CD4-positive, alpha-beta T cell treated with Interferon gamma for 1 hour (primary cell): ENCODE measurements around the gene KCNJ10.

Experiments
- DNase-seq: peaks from one replicate; pipeline ENCODE4 v3.0.0-alpha.2; 2020

KCNJ10 gene

DNA sequence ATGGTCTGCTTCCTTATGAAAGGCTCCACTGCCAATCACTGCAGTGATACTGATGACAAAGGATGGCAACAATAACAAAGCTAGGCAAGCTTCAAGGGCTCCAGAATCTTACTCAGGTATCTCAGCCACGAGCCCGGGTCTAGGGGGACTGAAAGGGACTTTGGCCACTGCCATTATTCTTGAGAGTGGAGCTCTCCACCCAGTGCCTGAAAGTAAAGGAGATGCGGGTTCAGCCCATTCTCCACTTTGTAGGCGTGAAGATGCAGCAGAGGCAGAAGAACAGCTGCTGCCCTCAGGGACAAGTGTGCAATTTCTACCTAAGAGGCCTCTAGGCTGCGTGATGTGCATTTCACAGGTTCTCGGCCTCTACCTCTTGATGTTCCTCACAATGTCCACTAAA lies 84.5 kb downstream of the KCNJ10 start:
- no peak for DNase-seq

DNA sequence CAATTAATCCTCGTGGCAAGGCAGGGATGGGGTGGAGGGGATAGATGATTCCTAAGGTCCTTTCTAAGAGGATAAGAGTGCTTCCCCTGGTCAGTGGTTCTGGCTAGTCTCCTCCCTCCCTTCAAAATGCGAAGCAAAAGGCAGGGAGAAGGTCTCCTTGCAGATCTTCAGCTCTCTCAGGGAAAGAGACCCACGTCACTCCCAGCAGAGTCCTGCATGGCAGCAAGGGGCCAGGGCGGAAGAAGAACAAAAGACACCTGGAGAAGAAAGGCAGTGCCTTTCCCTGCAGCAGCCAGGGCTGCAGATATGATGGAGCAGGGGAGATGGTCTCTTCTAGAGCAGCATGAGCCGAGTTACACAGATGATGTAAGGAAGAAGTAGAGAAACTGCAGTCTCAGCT lies 86.3 kb downstream of the KCNJ10 start:
- no peak for DNase-seq

DNA sequence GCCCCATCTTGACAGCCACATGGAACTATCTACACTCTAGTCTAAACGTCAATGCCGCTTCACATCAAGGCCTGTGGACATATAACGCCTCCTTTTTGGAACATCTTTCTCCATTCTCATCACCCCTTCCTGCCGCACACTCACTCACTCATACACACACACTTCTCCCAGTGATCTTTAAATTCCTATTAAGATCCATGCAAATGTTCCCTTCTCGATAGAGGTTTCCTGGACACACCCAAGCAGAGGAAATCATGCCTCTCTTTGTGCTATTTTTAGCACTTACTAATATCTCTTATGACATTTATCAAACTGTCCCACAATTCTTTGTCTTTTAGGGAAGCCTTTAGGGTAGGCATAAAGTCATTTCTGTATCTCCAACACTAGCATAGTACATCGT lies 87.7 kb downstream of the KCNJ10 start:
- no peak for DNase-seq

DNA sequence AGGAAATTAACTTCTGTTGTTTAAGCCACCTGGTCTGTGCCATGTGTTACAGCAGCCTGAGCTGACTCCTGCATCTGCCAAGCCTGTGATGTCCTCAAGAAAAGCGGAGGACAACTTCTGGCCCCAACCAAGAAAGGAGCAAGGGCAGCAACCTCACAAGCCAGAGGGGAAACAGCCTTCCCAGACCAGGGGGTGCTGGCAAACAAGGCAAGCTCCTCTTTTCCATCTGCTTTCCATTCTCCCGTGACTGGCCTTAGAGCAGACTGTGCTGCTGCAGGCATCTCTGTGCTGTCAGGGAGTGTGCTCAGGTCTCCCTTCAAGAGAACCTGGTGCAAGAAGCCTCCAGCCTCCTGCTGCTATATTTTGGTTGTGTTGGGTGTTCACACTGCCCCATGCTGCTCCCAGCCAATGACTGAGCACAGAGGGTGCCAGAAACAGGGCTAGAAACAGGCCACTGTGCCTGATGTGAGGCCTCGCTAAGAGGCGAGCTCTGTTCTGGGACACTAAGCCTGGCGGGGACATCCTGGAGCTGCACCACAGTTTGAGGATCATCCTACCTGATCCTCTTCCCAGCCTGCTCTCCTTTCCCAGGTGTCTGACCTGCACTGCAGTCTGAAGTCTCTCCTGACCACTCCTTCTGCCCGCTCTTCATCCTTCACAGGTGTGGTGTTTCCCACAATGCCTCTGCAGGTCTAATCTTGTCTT lies 88.5 kb downstream of the KCNJ10 start:
- no peak for DNase-seq

DNA sequence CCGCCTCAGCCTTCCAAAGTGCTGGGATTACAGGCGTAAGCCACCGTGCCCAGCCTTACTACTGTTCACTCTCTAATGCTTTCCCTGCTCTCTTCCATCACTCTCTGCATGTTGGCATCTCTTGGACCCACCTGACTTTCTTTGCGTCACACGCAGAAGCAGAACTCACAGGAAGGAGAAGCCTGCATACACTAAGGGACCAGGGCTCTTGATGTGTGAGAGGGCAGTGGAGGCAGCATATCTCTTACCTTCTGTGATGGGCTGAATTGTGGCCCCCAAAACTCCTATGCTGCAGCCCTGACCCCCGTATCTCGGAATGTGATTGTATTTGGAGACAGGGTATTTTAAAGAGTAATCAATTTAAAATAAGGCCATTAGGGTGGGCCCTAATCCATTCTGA lies 89.2 kb downstream of the KCNJ10 start:
- DNase-seq, result no peak

DNA sequence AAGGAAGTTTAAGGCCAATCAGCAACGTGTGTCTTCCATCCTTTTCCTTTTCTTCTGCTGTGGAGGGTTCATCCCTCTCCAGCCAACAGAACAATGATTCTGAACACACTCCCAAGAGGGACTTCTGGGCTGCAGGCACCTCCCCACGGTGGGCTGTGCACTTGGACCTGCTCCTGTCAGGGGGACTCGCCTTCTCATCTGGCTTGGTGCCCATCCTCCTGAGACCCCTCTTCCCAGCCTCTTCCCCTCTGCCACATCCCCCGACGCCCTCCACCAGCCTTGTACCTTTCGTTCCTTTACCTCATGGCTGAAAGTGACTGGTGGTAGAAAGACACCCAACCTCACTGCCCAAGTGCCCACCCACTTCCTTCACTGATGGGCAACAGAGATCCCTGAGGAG lies 89.9 kb downstream of the KCNJ10 start:
- no peak for DNase-seq

DNA sequence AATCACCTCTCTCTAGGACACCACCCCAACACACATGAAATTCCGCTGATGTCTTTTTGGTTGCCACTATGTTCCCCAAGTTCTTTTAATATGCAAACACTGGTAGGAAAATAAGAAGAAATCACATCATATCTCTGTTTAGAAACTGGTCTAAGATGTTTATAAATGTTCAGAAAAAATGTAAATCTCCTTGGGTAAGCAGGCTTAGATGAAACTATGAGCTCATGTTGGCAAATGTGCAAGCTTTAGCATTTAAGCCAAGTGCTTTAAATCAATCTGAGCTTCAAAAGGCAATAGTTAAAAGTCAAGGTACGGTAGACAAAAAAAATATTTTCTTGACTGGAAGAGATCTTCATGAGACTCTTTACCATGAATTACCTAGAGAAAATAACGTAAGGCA lies 90.7 kb downstream of the KCNJ10 start:
- no peak for DNase-seq

DNA sequence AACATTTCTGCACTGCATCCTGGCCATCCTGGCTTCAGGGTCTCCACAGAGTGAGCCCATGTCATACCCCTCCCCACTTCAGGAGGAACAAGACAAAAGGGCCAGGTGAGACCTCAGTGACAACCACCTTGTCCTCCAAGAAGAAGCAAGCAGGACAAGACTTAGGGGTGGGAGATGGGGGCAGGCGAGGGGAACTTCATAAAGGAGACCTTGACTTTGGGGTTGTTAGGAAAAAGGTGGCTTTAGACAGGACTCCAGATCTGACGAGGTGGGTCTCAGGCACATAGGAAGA lies 91.9 kb downstream of the KCNJ10 start:
- DNase-seq, result no peak

DNA sequence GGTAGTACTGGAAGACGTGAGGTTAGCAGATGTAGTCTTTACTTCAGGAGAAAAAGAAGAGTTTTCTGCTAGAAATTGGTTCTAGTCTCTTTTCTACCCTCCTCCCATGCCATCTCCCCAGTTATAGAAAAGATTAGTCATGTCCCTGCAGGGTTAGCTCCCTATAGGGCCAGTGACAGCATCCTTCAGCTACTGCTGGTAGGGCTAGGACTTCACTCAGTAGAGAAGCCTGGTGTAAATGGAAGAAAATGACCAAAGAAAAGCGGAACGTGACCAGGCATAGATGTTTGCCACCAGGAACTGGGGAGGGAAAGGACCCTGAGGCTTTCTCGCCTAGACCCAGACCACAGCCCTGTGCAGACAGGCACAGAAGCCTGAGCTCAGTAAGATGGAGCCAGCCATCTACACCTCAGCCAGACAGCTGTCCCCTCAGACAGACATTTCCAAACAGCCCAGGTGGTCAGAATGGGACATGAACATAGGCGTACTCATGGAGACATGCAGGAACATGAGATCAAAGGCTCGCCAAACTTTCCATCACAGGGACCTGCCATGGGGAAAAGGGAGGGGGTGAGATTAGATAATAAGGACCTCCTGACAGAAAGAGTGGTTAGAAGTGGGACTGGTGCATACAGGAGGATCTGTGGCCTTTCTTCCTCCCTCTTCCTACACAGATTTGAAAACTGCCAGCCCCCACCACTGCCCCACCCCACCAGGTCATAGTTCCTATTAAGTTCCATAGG lies 92.4 kb downstream of the KCNJ10 start:
- no peak for DNase-seq

DNA sequence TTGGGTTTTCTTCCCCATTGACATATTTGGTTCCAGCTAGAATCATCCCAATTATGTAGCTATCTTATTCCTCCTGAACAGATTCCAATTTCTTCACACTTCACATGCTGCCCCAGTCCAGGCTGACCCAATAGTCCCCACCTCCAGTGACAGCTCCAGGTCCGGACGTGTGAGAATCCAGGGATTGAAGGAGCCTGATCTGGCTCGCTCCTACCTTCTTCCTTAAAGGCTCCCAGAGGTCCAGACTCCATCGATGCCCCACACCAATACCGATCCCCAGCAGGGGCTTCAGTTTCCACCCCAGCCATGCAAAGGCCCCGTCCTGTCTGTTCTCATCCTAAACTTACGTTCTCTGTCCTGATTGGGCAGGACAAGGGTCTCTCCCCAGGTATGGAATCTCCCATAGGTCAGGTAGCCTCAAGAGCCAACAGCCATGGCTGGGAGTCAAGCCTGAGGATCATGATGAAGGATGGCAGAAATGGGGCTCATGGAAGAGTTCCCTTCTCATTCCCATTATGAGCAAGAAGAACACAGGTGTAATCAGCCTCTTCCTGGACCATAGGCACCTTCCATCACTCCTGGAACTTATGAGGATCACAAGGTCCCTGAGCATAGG lies 95.5 kb downstream of the KCNJ10 start:
- no peak for DNase-seq

DNA sequence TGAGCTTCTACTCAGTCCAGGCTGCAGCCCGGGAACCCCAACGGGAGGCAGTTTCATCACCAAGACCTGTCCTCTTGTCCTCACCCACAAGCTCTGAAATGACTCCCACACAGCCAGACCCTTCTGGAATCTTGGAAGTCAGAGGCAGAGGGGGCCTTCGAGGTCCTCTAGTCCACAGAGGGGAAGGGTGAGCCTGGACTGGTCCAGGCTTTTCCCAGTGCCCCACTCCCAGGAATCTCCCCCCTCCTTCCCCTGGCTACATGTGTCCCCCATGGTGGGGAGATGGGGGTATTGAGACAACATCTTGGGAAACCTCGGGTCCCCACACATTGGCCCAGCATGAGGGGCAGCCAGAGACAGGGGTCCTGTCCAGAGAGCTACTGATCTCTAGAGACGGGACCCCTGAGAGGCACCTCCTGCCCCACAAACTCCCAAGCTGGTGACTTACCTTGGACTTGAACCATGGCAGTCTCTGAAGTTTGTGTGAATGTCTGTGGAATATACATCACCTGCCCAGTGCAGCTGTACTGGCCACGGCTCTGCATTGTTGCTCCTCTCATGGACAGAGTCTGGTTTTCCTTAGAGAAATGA lies 96.5 kb downstream of the KCNJ10 start:
- no peak for DNase-seq

DNA sequence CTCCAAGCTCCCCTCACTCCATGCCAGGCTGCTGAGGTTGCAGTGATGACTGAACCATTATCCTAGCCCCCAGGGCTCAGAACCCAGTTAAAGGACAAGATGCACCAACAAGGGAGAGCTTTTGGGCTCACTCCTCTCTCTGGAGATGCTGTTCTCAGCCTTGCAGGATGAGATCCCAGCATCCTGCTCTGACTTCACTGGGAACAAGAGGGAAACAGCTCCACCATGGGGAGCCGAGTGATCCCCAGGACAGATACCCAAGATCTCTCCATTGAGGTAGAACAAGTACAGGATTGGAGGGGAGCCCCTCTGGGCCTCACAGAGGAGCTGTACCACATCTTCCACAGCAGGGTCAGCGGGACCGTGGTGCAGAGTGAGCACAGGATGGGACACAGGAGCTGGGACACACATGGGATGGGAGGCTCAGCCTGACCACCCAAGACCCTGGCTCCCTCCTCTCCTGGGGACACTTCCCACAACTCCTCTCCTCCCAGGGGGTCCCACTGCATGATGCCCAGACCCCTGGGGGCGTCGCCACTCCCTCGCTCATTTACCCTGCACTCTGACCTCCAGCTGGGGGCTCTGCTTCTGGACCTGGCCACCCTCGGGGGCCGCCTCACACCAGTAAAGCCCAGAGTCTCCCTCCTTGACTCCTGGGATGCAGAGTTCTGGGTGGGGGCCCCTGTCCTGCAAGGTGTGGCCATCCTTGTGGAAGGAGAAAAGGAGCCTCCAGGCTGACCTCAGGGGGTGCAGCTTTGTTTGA lies 97.3 kb downstream of the KCNJ10 start:
- DNase-seq, result no peak

DNA sequence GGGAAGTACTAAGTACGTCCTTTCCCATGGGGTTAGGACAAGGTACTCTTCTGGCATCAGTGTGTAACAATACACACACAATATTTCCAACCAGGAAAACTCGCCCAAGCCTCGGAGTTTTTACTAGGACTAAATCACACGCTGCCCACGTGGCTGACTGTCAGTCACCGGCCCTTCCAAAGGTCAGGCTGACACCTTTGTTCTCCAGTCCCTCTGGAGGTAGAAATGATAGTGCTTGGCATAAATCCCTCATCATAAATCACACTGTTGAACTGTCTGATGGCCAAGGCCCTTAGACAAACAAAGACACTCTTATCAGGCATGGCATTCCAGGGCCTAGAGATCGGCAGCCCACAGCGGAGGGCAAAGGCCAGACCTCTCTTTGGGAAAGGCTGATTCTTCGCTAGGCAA lies 99.0 kb downstream of the KCNJ10 start:
- DNase-seq, result no peak

DNA sequence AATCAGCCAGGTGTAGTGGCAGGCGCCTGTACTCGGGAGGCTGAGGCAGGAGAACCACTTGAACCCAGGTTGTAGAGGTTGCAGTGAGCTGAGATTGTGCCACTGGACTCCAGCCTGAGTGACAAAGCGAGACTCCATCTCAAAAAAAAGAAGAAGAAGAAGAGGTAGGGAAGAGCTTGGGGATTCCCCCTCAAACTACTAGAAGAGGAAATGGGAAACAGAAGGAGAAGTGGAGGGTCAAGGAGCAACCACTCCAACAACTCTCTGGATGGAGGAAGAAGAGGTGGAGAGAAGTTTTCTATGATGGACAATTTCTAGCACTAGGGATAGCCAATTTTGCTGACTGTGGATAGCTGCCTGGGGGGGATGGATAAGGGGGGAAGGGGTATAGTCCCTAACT lies 101.1 kb downstream of the KCNJ10 start:
- DNase-seq, result no peak

DNA sequence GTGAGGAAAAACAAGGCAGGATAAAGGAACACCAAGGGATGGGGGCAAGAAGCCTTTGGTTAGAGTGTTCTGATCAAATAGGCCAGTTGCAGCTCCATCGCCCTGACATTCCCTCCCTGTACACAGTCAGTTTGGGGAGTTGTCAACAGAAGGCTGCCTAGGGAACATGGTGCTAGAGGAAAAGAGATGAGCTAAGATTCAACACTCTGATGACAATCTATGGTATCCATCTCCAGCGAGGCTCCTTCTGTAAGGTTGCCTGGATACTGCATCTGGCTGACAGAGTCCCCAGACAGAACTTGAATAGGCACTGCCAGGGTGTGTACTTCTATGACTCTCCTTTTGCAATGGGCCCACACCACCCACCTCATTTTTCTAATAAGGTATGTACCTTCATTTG lies 104.7 kb downstream of the KCNJ10 start:
- no peak for DNase-seq

DNA sequence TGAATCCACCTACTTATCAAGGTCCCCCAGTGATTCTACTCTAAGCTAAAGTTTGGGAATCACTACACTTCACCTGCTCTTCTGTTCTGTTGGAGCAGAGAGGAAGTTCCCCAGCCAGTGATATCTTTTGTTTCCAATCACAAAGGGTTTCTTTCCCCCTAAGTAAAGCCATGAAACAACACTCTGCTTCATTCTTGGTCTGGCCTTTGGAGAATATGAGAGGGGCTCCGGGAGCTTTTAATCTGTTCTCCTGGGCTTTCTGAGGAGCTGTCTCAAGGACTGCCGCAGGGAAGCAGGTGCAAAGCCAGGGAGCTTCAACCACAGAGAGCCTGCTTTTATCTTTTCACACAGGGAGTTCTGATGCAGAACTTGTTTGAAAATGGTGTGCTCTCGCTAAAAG lies 105.8 kb downstream of the KCNJ10 start:
- no peak for DNase-seq

DNA sequence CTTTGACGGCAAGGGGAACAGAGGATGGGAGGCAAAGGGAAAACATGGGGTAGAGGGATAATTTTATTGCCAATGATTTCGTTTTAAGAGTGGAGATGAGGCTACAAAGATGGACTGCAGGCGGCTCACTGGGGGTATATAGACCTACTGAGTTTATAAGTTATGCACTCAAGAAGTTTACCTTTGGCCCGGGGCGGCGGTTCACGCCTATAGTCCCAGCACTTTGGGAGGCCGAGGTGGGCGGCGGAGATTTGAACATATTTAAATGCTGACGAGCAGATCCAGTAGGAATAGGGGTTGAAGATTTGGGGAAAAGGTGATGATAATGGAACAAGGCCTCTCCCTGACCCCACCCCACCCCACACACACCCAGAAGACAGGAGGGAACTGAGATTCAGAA lies 107.8 kb downstream of the KCNJ10 start:
- DNase-seq, result no peak

DNA sequence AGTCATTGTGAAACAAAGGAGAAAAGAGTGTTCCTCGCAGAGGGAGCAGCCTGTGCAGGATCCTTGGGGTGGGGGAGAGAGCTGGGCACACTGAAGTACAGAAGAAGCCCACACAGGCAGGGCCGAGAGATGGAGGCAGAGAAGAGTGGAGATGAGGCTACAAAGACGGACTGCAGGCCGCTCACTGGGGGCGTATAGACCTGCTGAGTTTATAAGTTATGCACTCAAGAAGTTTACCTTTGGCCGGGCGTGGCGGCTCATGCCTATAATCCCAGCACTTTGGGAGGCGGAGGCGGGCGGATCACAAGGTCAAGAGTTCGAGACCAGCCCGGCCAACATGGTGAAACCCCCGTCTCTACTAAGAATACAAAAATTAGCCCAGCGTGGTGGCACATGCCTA lies 108.3 kb downstream of the KCNJ10 start:
- no peak for DNase-seq

DNA sequence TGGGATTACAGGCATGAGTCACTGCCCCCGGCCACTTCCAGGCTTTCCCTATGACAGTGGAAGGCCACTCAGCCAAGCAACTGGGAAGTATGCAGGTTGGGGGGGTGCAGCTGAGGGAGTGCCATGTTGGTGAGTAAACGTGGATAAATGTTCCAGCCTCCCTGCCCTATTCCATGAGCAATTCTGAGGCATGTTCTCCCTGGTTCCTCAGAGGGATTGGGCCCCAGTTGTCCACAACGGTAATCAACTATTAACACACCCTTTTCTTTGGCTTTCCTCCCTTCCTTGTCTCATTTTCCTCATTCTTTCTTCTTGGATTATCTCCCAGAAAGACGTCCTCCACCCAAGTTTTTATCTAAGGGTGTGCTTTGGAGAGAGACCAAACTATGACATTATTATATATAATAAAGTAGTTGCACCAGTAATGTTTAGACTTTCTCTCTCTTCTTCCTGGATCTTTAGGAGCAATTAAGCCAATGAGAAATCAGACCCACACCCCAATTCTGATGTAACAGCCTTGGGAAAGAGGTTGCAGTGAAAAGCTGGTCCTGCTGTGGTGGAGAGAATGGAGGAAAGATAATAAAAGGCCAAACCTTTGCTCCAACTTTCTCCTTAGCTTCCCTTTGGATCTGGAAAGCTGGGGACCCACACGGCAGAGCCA lies 109.1 kb downstream of the KCNJ10 start:
- DNase-seq, result no peak

DNA sequence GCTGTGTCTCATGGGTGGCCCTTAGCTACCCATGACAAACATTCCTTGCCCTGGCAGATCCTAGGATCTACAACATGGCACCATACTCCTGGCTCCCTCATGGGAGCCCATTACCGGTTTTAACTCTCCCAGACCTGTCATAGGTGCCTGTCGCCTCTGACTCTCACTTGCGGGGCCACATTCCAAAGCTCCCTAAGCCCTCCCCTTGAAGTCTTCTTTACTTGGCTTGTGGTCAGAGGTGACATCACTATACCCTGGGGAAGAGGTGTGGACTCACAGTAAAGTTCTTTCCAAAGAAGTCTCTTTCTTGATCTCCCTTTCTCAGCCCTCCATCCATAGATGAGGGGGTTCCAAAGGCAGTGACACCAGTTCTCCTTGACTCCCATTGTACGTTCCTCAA lies 110.5 kb downstream of the KCNJ10 start:
- no peak for DNase-seq

DNA sequence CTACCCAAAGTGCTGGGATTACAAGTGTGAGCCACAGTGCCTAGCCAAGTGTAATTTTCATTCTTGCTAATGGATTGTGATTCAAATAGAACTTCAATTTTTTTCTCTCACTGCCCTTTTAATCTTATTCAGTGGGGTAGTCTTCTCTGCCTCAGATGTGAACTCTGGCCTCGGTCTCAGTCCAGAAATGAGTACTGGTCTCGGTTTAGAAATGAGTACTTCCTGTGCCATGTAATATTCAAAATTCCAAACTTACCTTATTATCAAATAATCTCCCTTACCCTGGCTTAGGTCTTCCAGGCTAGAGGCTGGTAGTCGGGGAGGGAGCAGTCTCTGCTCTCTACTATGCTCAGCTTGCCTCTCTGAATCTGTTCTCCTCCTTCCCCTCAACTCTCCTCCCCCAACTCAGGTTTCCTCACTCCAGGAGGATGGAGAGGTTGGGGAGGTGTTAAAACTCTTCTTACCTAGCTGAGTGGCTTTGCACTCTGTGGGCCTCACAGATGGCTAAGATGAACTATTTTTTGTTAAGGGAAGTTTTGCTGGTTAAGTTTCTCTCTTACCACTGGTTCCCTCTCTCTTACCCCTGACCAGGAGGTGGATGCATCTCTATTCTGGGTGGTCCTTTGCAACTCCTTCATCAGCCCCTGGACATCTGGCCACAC lies 111.1 kb downstream of the KCNJ10 start:
- no peak for DNase-seq

DNA sequence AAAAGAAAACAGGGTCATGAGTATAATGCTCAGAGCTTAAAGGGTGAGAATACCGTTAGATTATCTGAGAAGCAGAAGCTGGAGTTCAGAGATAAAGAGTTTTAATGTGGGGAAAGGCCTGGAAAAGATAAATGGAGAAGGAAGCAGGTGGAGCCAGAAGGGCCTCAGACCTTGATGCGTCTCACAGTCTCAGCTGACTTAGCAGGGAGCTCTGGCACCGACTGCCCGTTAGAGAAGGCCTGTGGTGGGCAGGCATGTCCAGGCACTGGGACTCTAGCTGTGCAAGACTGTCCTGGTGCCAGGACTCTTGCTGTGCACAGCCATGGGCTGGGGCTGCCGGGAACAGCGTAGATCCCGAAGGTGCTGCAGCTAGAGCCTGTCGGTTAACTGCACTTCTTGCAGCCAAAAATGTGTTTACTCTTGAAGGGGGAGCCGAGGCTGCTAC lies 112.1 kb downstream of the KCNJ10 start:
- DNase-seq, result no peak
